Colonic mucosa (tissue), 4 donors: ENCODE results near the gene PAMR1. TPM values are rescaled to one million over a fixed set of nuclear protein-coding genes. Genes with fewer than 3 reads are reported as not detected.

ENCODE experiments used
- DNase-seq: peaks from one replicate; pipeline ENCODE4 v3.0.0-alpha.2; 2020
- H3K27ac ChIP-seq: fragments of 200-600 bp; one replicate; pipeline ENCODE4 v1.8.0; 2021
- H3K27me3 ChIP-seq: fragments of 200-600 bp; one replicate; pipeline ENCODE4 v1.8.0; 2021
- H3K36me3 ChIP-seq: fragments of 200-600 bp; one replicate; pipeline ENCODE4 v1.8.0; 2021
- H3K4me1 ChIP-seq: fragments of 200-600 bp; one replicate; pipeline ENCODE4 v1.8.0; 2021; ENCODE audit warnings: mild to moderate bottlenecking
- H3K4me3 ChIP-seq: fragments of 200-600 bp; one replicate; pipeline ENCODE4 v1.8.0; 2021
- H3K9ac ChIP-seq, 2 donors: one replicate each; pipeline ENCODE4 v1.7.0; 2013; ENCODE audit warnings: control low read depth in 2 of 2, low read depth in 2 of 2, low read length in 2 of 2
- H3K9me3 ChIP-seq: fragments of 200-600 bp; one replicate; pipeline ENCODE4 v1.8.0; 2021
- intact Hi-C: fragments of 100-400 bp; cut with DNase I; formaldehyde crosslinking; loops from one replicate; pipeline ENCODE4 v1.14.1; 2022
- total RNA-seq, 2 donors: library from RNA; stranded (reverse); fragmentation: NEBNext Ultra II Directional in 1 of 2; extraction: Animal tissue kit (Norgen Biotek cat#: 25700) in 1 of 2; gene quantifications; one replicate each; pipeline ENCODE4 v1.2.1, GENCODE V29; 2021
- TF ChIP-seq, protein P1 (sequence below): fragments of 200-600 bp; IDR thresholded peaks from one replicate; pipeline ENCODE4 v1.8.0; 2022; ENCODE audit warnings: antibody characterized with exemption, mild to moderate bottlenecking
- donor health status: healthy.
- donor health status: DM: no; HTN: no; CAD: no.
- donor health status: DM: no; HTN: no; CAD: no.

Gene PAMR1
- total RNA-seq, 2 donors from 2014 or later, result 1.5 to 4.7 TPM

DNA sequence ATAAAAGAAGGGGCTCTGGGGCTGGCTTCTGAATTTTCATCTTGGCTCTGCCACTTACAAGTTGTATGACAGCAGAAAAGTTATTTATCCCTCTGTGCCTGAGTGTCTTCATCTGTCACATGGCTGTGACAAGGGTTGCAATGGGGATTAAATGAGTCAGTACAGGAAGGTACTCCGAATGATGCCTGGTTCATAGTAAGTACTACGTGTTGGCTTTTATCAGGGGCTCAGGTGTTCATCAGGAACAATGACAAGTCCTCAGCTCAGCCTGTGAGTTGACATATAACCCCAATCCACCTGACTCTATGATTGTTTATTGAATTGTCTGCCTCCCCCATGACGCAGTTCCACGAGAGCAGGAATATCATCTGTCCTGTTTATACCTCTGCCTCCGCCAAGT is 45.7 kb downstream of the PAMR1 start:
- Histone ChIP-seq H3K27ac (no peak overlapping the region), H3K36me3 (no peaks in the 10 kb centered on the region), H3K4me1 (no peaks in the 10 kb centered on the region), H3K27me3 (no peaks in the 10 kb centered on the region), H3K4me3 (no peak overlapping the region), H3K9me3 (no peaks in the 10 kb centered on the region), H3K9ac (no peak overlapping the region)
- intact Hi-C loops, result loop anchor here (10.0 kb wide), 2 partner anchors 75 to 785 kb away; no protein-coding TSS in a partner anchor
- DNase-seq, result no peak
- TF ChIP-seq, protein P1, sequence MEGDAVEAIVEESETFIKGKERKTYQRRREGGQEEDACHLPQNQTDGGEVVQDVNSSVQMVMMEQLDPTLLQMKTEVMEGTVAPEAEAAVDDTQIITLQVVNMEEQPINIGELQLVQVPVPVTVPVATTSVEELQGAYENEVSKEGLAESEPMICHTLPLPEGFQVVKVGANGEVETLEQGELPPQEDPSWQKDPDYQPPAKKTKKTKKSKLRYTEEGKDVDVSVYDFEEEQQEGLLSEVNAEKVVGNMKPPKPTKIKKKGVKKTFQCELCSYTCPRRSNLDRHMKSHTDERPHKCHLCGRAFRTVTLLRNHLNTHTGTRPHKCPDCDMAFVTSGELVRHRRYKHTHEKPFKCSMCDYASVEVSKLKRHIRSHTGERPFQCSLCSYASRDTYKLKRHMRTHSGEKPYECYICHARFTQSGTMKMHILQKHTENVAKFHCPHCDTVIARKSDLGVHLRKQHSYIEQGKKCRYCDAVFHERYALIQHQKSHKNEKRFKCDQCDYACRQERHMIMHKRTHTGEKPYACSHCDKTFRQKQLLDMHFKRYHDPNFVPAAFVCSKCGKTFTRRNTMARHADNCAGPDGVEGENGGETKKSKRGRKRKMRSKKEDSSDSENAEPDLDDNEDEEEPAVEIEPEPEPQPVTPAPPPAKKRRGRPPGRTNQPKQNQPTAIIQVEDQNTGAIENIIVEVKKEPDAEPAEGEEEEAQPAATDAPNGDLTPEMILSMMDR, result no peak

GRCh38 chr11:35478471-35479091 is 46.8 kb downstream of the PAMR1 start:
- no peaks in the 10 kb centered on the region for H3K4me1 ChIP-seq
- no peaks in the 10 kb centered on the region for H3K36me3 ChIP-seq
- no peak for DNase-seq
- no peak overlapping the region for H3K27ac ChIP-seq
- no peak overlapping the region for H3K4me3 ChIP-seq
- H3K27me3 ChIP-seq, result no peaks in the 10 kb centered on the region
- no peaks in the 10 kb centered on the region for H3K9me3 ChIP-seq
- H3K9ac ChIP-seq, result no peak overlapping the region
- TF ChIP-seq, protein P1, result no peak
- intact Hi-C loops, result no loop called here

- Histone ChIP-seq H3K4me3 (no peak overlapping the region), H3K9me3 (no peaks in the 10 kb centered on the region), H3K9ac (no peak overlapping the region), H3K27ac (no peak overlapping the region), H3K4me1 (no peaks in the 10 kb centered on the region), H3K36me3 (no peaks in the 10 kb centered on the region), H3K27me3 (no peaks in the 10 kb centered on the region)
- intact Hi-C loops, result no loop called here
- TF ChIP-seq, protein P1, result no peak
- no peak for DNase-seq
Measured at GRCh38 chr11:35477901-35478300, 47.5 kb downstream of the PAMR1 start.

DNA sequence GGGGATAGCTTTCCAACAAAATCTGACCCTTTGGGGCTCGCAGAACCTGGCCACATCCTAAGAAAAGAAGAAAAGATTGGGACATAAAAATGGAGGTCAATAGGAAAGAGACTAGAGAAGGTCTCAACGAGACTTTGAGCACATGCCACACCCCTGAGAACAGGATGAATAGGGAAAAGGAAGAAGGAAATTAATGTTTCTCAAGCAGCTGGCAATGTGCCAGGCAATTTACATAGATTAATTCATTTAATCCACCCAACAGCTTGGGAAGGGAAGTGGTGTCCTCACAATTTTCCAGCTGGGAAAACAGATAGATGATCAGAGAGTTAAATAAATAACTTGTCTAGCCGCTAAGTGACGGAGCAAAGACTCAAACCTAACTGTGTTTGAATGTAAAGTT is 50.7 kb downstream of the PAMR1 start:
- Histone ChIP-seq H3K9me3 (no peaks in the 10 kb centered on the region), H3K4me1 (no peaks in the 10 kb centered on the region), H3K4me3 (no peak overlapping the region), H3K27ac (no peak overlapping the region), H3K9ac (no peak overlapping the region), H3K36me3 (no peaks in the 10 kb centered on the region), H3K27me3 (no peaks in the 10 kb centered on the region)
- peak; percentile 26 for DNase-seq
- intact Hi-C loops, result no loop called here
- TF ChIP-seq, protein P1, result no peak

- Histone ChIP-seq H3K4me1 (no peaks in the 10 kb centered on the region), H3K9ac (no peak overlapping the region), H3K4me3 (no peak overlapping the region), H3K27me3 (no peaks in the 10 kb centered on the region), H3K9me3 (no peaks in the 10 kb centered on the region), H3K36me3 (no peaks in the 10 kb centered on the region), H3K27ac (no peak overlapping the region)
- no peak for DNase-seq
- TF ChIP-seq, protein P1, result no peak
- intact Hi-C loops, result no loop called here
Measured at GRCh38 chr11:35473795-35474374, 51.5 kb downstream of the PAMR1 start.
